GM19452 (cell line): Measurements from ENCODE around the gene ETHE1.
A peak's percentile ranks its signal among the peaks of the same experiment; 100 is the strongest.

Experiments used
- ATAC-seq: cut with Tn5 transposase; IDR thresholded peaks from one replicate; pipeline ENCODE4 v1.9.1; 2021; ENCODE audit not compliant: unreplicated experiment

ETHE1 gene

GRCh38 chr19:43498233-43498842 lies 28.7 kb downstream of the ETHE1 start:
- ATAC-seq, result no peak

GRCh38 chr19:43496960-43497359 lies 30.0 kb downstream of the ETHE1 start:
- ATAC-seq, result no peak

DNA sequence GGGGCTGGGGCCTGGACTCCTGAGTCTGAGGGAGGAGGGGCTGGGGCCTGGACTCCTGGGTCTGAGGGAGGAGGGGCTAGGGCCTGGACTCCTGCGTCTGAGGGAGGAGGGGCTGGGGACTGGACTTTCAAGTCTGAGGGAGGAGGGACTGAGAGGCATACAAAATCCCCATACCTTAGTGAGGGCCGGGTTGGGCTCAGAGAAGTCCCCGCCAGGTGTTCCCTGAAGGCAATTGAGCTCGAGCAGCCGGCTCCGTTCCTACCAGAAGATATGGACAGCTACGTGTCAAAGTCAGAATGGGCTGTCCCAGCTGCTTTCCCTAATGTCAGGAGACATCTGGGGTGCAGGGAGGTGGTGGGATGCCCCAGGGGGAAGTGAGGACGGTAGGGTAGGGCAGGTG lies 31.9 kb downstream of the ETHE1 start:
- ATAC-seq, result no peak

GRCh38 chr19:43490759-43491158 lies 36.2 kb downstream of the ETHE1 start:
- ATAC-seq, result no peak

DNA sequence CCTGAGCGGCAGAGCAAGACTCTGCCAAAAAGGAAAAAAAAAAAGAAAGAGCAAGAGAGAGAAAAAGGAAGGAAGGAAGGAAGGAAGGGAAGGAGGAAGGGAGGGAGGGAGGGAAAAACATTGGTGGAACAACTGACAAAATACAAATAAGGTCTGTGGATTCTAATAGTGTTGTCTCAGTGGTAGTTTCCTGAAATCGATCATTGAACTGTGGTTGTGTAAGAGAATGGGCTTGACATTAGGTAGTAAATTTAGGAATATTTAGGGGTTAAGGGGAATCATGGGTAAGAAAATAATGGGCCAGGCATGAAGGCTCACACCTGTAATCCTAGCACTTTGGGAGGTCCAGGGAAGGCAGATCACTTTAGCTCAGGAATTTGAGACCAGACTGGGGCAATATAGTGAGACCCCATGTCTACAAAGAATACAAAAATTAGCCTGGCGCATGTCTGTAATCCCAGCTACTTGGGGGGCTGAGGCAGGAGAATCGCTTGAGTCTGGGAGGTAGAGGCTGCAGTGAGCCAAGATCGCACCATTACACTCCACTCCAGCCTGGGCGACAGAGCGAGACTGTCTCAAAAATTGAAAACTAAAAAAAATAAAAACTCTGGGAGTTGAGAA lies 36.9 kb downstream of the ETHE1 start:
- ATAC-seq, result no peak

GRCh38 chr19:43489310-43489709 lies 37.7 kb downstream of the ETHE1 start:
- ATAC-seq, result no peak

DNA sequence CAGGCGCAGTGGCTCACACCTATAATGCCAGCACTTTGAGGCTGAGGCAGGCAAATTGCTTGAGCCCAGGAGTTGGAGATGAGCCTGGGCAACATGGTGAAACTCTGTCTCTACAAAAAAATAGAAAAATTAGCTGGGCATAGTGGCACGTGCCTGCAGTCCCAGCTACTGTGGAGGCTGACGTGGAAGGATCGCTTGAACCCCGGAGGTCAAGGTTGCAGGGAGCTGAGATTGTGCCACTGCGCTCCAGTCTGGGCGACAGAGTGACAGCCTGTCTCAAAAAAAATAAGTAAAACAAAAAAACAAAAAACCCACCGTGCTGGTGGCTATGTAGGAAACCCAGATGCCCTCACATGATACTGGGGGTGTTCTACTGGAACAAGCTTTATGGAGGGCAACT lies 38.8 kb downstream of the ETHE1 start:
- ATAC-seq, result no peak

GRCh38 chr19:43486412-43486811 lies 40.6 kb downstream of the ETHE1 start:
- no peak for ATAC-seq

GRCh38 chr19:43485951-43486350 lies 41.0 kb downstream of the ETHE1 start:
- ATAC-seq, result no peak

DNA sequence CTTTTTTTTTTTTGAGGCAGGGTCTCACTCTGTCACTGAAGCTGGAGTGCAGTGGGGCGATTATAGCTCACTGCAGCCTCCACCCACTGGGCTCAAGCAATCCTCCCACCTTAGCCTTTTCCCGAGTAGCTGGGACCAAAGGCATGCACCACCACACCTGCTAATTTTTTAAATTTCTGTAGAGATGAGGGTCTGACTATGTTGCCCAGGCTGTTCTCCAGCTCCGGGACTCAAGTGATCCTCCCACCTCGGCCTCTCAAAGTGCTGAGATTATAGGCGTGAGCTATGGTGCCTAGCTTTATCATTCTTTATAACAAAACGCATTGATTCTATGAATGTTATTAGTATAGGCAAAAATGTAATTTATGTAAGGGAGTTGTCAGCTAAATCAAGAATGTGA lies 43.7 kb downstream of the ETHE1 start:
- no peak for ATAC-seq

GRCh38 chr19:43482193-43482592 lies 44.8 kb downstream of the ETHE1 start:
- no peak for ATAC-seq

- ATAC-seq, result no peak
Measured at GRCh38 chr19:43481701-43482100, 45.3 kb downstream of the ETHE1 start.

DNA sequence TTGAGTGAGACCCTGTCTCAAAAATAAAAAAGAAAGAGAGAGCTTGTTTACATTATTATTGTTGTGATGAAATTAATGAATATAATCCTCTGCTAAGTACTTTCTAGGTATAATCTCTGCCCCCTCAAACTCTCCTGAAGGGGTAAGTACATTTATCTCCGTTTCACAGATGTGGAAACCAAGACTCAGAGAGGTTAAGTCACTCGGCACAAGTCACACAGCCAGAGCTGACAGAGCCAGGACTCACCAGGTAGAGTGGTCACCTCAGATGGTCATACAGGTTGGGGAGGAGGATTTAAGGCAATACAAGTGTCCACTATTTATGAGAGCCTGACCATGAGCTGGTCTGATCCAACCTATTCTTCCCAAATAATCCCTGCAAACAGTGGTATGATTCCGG lies 46.4 kb downstream of the ETHE1 start:
- ATAC-seq, result no peak

- no peak for ATAC-seq
Measured at GRCh38 chr19:43479961-43480561, 46.9 kb downstream of the ETHE1 start.

GRCh38 chr19:43479226-43479625 lies 47.8 kb downstream of the ETHE1 start:
- no peak for ATAC-seq

DNA sequence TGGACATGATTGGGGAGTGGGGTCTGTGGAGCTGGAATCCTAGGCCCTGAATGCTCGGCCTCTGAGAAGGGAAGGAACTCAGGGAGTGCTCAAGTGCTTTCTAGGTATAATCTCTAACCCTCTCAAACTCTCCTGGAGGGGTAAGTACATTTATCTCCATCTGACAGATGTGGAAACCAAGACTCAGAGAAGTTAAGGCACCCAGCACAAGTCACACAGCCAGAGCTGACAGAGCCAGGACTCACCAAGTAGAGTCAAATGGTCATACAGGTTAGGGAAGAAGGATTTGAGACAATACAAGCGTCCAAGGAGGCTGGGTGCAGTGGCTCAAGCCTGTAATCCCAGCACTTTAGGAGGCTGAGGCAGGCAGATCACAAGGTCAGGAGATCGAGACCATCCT lies 48.7 kb downstream of the ETHE1 start:
- ATAC-seq, result no peak

GRCh38 chr19:43476606-43477005 lies 50.4 kb downstream of the ETHE1 start:
- no peak for ATAC-seq

- peak; percentile 70 for ATAC-seq
Measured at GRCh38 chr19:43474986-43475705, 51.9 kb downstream of the ETHE1 start.

DNA sequence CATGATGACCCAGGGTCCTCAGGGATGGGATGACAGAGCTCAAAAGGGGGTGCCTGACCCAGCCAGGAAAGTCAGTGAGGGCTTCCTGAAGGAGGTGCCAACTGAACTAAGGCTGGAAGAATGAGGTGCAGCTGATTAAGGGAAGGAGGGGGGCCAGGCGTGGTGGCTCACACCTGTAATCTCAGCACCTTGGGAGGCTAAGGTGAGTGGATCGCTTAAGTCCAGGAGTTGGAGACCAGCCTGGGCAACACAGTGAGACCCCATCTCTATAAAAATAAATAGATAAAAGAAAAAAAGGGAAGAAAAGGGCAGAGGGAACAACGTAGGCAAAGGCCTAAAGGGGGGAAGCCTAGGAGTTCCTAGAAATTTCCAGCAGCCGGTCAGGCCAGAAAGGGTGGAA lies 52.5 kb downstream of the ETHE1 start:
- ATAC-seq, result no peak

DNA sequence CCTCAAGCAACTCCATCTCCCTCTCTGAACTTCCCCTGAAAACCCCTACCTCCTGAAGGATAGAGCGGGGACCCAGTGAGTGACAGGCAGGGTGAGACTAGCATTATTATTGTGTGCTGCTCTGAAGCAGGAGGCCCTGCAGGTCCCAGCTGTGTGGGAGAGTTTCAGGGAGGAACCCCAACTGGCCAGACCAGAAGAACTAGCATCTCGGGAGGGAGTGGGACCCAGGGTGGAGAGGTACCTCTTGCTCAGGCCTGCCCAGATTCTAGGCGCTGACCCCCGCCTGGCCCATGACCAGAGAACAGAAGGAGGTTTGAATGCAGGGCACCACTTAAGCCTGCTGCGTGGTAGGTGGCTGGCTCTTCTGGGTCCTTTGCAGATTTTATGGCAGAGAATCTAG lies 55.9 kb downstream of the ETHE1 start:
- no peak for ATAC-seq

- ATAC-seq, result no peak
Measured at GRCh38 chr19:43470288-43470687, 56.7 kb downstream of the ETHE1 start.

- no peak for ATAC-seq
Measured at GRCh38 chr19:43469160-43469480, 57.9 kb downstream of the ETHE1 start.
